GM12892 (cell line): ENCODE data around the gene CALML3.

Experiments
- POLR2AphosphoS5 ChIP-seq: IDR thresholded peaks from 2 replicates; pipeline ENCODE4 v1.6.1; 2011; ENCODE audit warnings: low read depth, low read length, control low read depth
- TAF1 ChIP-seq: IDR thresholded peaks from 2 replicates; pipeline ENCODE4 v1.6.1; 2011; ENCODE audit warnings: low read depth, mild to moderate bottlenecking, control low read depth, low read length, borderline replicate concordance

- TF ChIP-seq POLR2AphosphoS5 (no peak), TAF1 (no peak)
These were observed 7.2 kb upstream of the CALML3 start for GRCh38 chr10:5517546-5517945.
